HG02943 (cell line): ENCODE data around the gene PLXNA1.

Experiments used
- ATAC-seq: cut with Tn5 transposase; IDR thresholded peaks from one replicate; pipeline ENCODE4 v1.9.1; 2021; ENCODE audit warnings: mild to moderate bottlenecking, low read depth, moderate library complexity; ENCODE audit not compliant: unreplicated experiment

PLXNA1 gene

DNA sequence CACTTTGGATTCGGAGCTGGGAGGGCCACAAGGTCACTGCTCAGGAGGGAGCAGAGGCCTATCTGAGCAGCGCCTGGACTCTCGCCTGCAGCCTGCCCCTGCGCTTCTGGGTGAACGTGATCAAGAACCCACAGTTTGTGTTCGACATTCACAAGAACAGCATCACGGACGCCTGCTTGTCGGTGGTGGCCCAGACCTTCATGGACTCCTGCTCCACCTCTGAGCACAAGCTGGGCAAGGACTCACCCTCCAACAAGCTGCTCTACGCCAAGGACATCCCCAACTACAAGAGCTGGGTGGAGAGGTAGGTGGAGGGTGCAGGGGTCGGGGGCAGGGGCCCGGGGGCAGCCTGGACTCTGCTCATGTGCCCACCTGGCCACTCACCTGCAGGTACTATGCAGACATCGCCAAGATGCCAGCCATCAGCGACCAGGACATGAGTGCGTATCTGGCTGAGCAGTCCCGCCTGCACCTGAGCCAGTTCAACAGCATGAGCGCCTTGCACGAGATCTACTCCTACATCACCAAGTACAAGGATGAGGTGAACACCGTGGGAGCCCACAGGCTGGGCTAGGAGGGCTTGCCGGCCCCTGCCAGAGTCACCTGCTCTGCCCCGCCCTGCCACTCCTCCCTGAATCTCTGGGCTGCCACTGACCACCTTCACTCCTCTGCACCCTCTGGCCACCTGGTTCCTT is 49.5 kb downstream of the PLXNA1 start:
- ATAC-seq: no peak
